Activated B cell treated with CpG ODN at 0.5 μM for 24 hours (primary cell): ENCODE data around the gene SOS1. TPM values are rescaled to one million over a fixed set of nuclear protein-coding genes. Genes with fewer than 3 reads are reported as not detected.

Experiments
- ATAC-seq: fragments of 200-7000 bp; cut with Tn5 transposase; one replicate; pipeline ENCODE4 v1.10.0; 2021; ENCODE audit warnings: low read depth, mild to moderate bottlenecking, moderate library complexity
- CTCF ChIA-PET: fragments of 350-600 bp; sonication (Branson Sonifier 250); formaldehyde crosslinking; loops from one replicate; lab custom pipeline; 2021; ENCODE audit warnings: antibody characterized with exemption; lab: Charles Lee
- POLR2A ChIA-PET: fragments of 350-600 bp; sonication (Branson Sonifier 250); formaldehyde crosslinking; loops from one replicate; lab custom pipeline; 2021; ENCODE audit warnings: antibody characterized with exemption; lab: Charles Lee
- DNase-seq: peaks from one replicate; pipeline ENCODE4 v3.0.0; 2022
- H3K27ac Mint-ChIP-seq: one replicate; pipeline ENCODE4 v1.8.0; 2020; ENCODE audit warnings: mixed read lengths
- H3K27me3 Mint-ChIP-seq: one replicate; pipeline ENCODE4 v1.8.0; 2021; ENCODE audit warnings: mixed read lengths
- H3K36me3 Mint-ChIP-seq: one replicate; pipeline ENCODE4 v1.8.0; 2021; ENCODE audit warnings: low read depth, mixed read lengths
- H3K4me1 Mint-ChIP-seq: one replicate; pipeline ENCODE4 v1.8.0; 2021; ENCODE audit warnings: mixed read lengths
- H3K4me3 Mint-ChIP-seq: one replicate; pipeline ENCODE4 v1.8.0; 2020; ENCODE audit warnings: mild to moderate bottlenecking, mixed read lengths
- H3K9me3 Mint-ChIP-seq: one replicate; pipeline ENCODE4 v1.8.0; 2020; ENCODE audit warnings: mixed read lengths
- CTCF ChIP-seq: fragments of 200-600 bp; IDR thresholded peaks from one replicate; pipeline ENCODE4 v1.8.0; 2022; ENCODE audit warnings: antibody characterized with exemption, mild to moderate bottlenecking
- intact Hi-C: fragments of 100-400 bp; cut with micrococcal nuclease; formaldehyde crosslinking; loops from one replicate; pipeline ENCODE4 v1.15.1; 2024
- total RNA-seq: library from RNA; stranded (reverse); gene quantifications from 2 replicates; pipeline ENCODE4 v1.2.3, GENCODE V29; 2022

The SOS1 gene
- total RNA-seq, 1 donor from 2014 or later: 51.9 TPM

DNA sequence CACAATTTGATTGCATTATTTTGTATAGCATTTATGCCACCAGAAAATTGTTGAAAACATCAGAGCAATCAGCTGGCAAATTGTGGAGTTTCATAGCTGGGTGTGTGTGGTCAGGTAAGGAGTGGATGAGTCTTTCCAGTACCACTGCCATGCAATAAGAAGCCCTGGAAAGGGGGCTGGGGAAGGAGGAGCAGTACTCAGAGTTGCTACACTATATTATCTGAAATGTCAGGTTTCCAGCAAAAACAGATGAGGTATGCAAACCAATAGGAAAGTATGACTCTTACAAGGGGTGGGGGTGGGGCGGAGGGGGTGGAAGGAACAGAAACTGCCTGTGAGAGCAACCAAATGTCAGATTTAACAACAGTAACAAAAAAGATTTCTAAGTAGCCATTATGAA lies 112.2 kb downstream of the SOS1 start:
- ATAC-seq (peak; percentile 31), DNase-seq (no peak)
- TF ChIP-seq CTCF: no peak
- peaks cover 80% of the 10 kb centered on the region for H3K36me3 Mint-ChIP-seq
- ChIA-PET CTCF (interaction anchor here (0.8 to 1.3 kb wide), 2 partner anchors 16 to 221 kb away, joined by 3 read pairs; no protein-coding TSS in a partner anchor), POLR2A (no interaction called here)
- H3K9me3 Mint-ChIP-seq: no peaks in the 10 kb centered on the region
- H3K4me1 Mint-ChIP-seq: peaks cover 16% of the 10 kb centered on the region
- intact Hi-C loops: no loop called here
- H3K27ac Mint-ChIP-seq: peak overlapping the region; percentile 69
- no peaks in the 10 kb centered on the region for H3K27me3 Mint-ChIP-seq
- H3K4me3 Mint-ChIP-seq: peak overlapping the region; percentile 48

DNA sequence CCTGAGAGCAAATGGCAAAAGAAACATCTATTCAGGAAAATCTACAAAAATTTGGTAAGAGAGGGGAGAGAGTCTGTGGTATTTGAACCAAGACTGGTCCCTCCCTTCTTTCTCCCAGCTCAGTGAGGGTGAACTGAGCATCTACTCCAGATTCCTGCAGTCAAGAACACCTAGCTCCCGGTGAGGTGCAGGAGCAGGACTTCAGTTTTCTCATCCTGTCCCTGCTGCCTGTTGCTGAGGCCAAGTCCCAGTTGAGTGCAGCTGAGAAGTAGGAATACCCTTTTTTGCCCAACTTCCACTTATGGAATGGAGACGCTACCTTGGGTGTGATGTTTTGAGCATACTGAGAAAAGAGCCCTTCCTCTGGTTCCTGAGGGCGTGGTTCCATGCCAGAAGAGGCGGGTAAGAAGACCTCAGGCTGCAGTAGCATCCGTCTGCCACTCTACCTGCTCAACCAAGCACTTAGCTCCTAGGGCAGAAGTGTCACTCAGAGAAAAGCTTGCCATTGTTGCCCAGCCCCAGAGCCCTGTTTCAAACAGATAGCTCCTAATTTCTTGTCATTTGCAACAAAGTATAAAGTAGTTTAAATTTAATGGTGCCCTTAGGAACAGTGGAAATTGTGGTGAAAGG lies 112.9 kb downstream of the SOS1 start:
- H3K4me1 Mint-ChIP-seq: peaks cover 16% of the 10 kb centered on the region
- DNase-seq (no peak), ATAC-seq (peak; percentile 45)
- intact Hi-C loops: no loop called here
- no peak for TF ChIP-seq CTCF
- no peaks in the 10 kb centered on the region for H3K27me3 Mint-ChIP-seq
- ChIA-PET CTCF (interaction anchor here (1.3 kb wide), 1 partner anchor 16 kb away, joined by 3 read pairs; no protein-coding TSS in a partner anchor), POLR2A (no interaction called here)
- H3K36me3 Mint-ChIP-seq: peaks cover 78% of the 10 kb centered on the region
- no peaks in the 10 kb centered on the region for H3K9me3 Mint-ChIP-seq
- H3K27ac Mint-ChIP-seq: peak overlapping the region; percentile 69
- H3K4me3 Mint-ChIP-seq: no peak overlapping the region

DNA sequence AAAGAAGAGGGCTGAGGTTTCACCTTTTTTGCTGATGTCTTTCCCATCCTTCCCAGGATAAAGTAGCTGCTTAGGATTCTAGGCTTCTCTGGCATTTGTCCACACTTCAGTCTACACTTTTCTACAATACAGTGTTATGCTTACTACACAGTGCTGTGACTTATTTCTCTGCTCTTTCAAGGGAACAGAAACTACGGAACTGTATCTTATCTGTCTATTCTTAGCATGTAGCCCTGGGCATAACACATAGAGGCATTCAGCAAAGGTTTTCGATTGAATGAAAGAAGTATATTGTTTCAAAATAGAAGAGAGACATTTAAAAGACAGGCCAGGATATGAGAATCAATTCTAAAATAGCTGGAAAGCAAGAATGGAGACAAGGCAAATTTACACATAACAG lies 120.3 kb downstream of the SOS1 start:
- ChIA-PET CTCF (interaction anchor here (1.3 kb wide), 1 partner anchor 55 kb away, joined by 4 read pairs; no protein-coding TSS in a partner anchor), POLR2A (no interaction called here)
- no peaks in the 10 kb centered on the region for H3K27me3 Mint-ChIP-seq
- intact Hi-C loops: no loop called here
- DNase-seq: no peak
- no peak for ATAC-seq
- H3K27ac Mint-ChIP-seq: no peak overlapping the region
- TF ChIP-seq CTCF: no peak
- no peak overlapping the region for H3K4me3 Mint-ChIP-seq
- no peaks in the 10 kb centered on the region for H3K9me3 Mint-ChIP-seq
- peaks cover 80% of the 10 kb centered on the region for H3K36me3 Mint-ChIP-seq
- no peaks in the 10 kb centered on the region for H3K4me1 Mint-ChIP-seq

GRCh38 chr2:38997781-38998180 lies 123.1 kb downstream of the SOS1 start:
- ATAC-seq: no peak
- intact Hi-C loops: no loop called here
- ChIA-PET CTCF (no interaction called here), POLR2A (no interaction called here)
- Mint-ChIP-seq H3K9me3 (no peaks in the 10 kb centered on the region), H3K36me3 (peaks cover 74% of the 10 kb centered on the region), H3K27ac (no peak overlapping the region), H3K4me3 (no peak overlapping the region), H3K4me1 (no peaks in the 10 kb centered on the region), H3K27me3 (no peaks in the 10 kb centered on the region)
- no peak for TF ChIP-seq CTCF
- DNase-seq: no peak

DNA sequence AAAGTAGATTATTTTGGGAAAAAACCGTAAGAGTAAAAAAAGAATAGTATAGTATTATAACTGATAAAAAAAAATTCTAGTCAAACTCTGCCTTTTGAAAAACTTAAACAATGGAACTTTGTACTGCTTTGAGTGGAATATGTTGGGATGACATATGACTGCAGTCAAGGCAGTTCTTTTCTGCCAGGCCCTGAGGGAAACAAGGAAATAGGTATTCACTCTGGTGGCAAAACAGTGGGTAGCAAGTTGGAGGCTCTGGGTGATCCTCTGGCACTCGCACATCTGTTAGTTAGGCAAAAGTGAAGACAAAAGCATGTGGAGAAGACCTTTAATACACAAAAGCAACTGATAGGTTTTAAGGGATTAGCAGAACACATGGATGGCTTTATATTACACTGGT lies 129.0 kb downstream of the SOS1 start:
- TF ChIP-seq CTCF: no peak
- Mint-ChIP-seq H3K4me1 (no peaks in the 10 kb centered on the region), H3K27me3 (no peaks in the 10 kb centered on the region), H3K9me3 (no peaks in the 10 kb centered on the region), H3K36me3 (peaks cover 65% of the 10 kb centered on the region), H3K4me3 (no peak overlapping the region), H3K27ac (no peak overlapping the region)
- POLR2A ChIA-PET: no interaction called here
- DNase-seq: no peak
- CTCF ChIA-PET: interaction anchor here (1.1 kb wide), 1 partner anchor 16 kb away, joined by 3 read pairs; no protein-coding TSS in a partner anchor
- intact Hi-C loops: no loop called here
- ATAC-seq: no peak
